HepG2 (cell line): ENCODE measurements around the gene ATP1A1. TPM values are rescaled to one million over a fixed set of nuclear protein-coding genes. Genes with fewer than 3 reads are reported as not detected.

Source experiments
- CCAR2 ChIP-seq: fragments of 200-400 bp; formaldehyde crosslinking; optimal IDR thresholded peaks from 2 replicates; pipeline ENCODE3; 2018; ENCODE audit warnings: low read depth, mild to moderate bottlenecking, low read length, moderate library complexity
- CCDC6 ChIP-seq: sonication (generic); formaldehyde crosslinking; IDR thresholded peaks from 2 replicates; pipeline ENCODE4 v1.8.1; 2022; ENCODE audit warnings: mild to moderate bottlenecking, missing genetic modification reagents, moderate library complexity
- CEBPB ChIP-seq: IDR thresholded peaks from 2 replicates; pipeline ENCODE4 v1.6.1; 2011; ENCODE audit warnings: low read depth, low read length, improper control_type of control experiment, borderline replicate concordance
- FLYWCH1 ChIP-seq: sonication (generic); formaldehyde crosslinking; IDR thresholded peaks from 2 replicates; pipeline ENCODE4 v1.8.1; 2023; ENCODE audit warnings: mild to moderate bottlenecking, missing genetic modification reagents
- KLF16 ChIP-seq, 2 experiments: sonication (generic) in 1 of 2; formaldehyde crosslinking in 1 of 2; IDR thresholded peaks; 2 replicates each; pipeline versions ENCODE4 v1.6.1 to v1.8.0; 2016 to 2023; ENCODE audit warnings: missing genetic modification reagents in 2 of 2, missing compliant biosample characterization in 1 of 2
- RBM22 ChIP-seq: fragments of 200-400 bp; formaldehyde crosslinking; optimal IDR thresholded peaks from 2 replicates; pipeline ENCODE3; 2017; ENCODE audit warnings: mild to moderate bottlenecking, low read length, moderate library complexity
- RBM39 ChIP-seq: fragments of 200-400 bp; formaldehyde crosslinking; IDR thresholded peaks from one replicate; pipeline ENCODE4 v1.6.1; 2018; ENCODE audit warnings: antibody characterized with exemption, mild to moderate bottlenecking, low read depth, low read length; ENCODE audit not compliant: poor library complexity, severe bottlenecking
- TSC22D2 ChIP-seq: sonication (generic); formaldehyde crosslinking; IDR thresholded peaks from 2 replicates; pipeline ENCODE4 v1.5.1; 2020; ENCODE audit warnings: missing genetic modification reagents, mild to moderate bottlenecking, borderline replicate concordance
- ZFAT ChIP-seq: sonication (generic); formaldehyde crosslinking; conservative IDR thresholded peaks from 2 replicates; pipeline ENCODE4 v1.8.1; 2023; ENCODE audit warnings: missing genetic modification reagents, inconsistent platforms
- ZNF30 ChIP-seq: sonication (generic); formaldehyde crosslinking; IDR thresholded peaks from 2 replicates; pipeline ENCODE4 v1.5.0; 2020; ENCODE audit warnings: mild to moderate bottlenecking, missing genetic modification reagents
- ZNF343 ChIP-seq: sonication (generic); formaldehyde crosslinking; IDR thresholded peaks from 2 replicates; pipeline ENCODE4 v1.4.0; 2020; ENCODE audit warnings: mild to moderate bottlenecking, missing genetic modification reagents
- polyA plus RNA-seq, 8 experiments: library from polyadenylated mRNA; depleted of rRNA in 3 of 8; stranded (reverse) in 7 of 8; unstranded in 1 of 8; fragments of >200 nt; fragmentation: Illumina TruSeq in 4 of 8; extraction: Trizol in 4 of 8; gene quantifications; 2 replicates each; pipeline versions ENCODE4 v1.2.1 to v1.2.3, GENCODE V29; 2011 to 2016; ENCODE audit warnings: low read depth in 4 of 8, missing spikeins in 1 of 8, mixed read lengths in 1 of 8; ENCODE audit not compliant: insufficient read depth in 1 of 8
- total RNA-seq, 5 experiments: library from RNA; depleted of rRNA; stranded (reverse); fragments of >200 nt; fragmentation: Illumina TruSeq; extraction: Trizol; gene quantifications; 2 replicates each; pipeline ENCODE4 v1.2.3, GENCODE V29; 2016; ENCODE audit warnings: low read depth in 1 of 5
- TF ChIP-seq, protein P1 (sequence below): sonication (generic); formaldehyde crosslinking; IDR thresholded peaks from 2 replicates; pipeline ENCODE4 v1.4.0; 2020; ENCODE audit warnings: missing genetic modification reagents
- TF ChIP-seq, protein P2 (sequence below): sonication (generic); formaldehyde crosslinking; IDR thresholded peaks from 2 replicates; pipeline ENCODE4 v1.5.0; 2020; ENCODE audit warnings: mild to moderate bottlenecking, missing genetic modification reagents
- TF ChIP-seq, protein P3 (sequence below): sonication (generic); formaldehyde crosslinking; IDR thresholded peaks from 2 replicates; pipeline ENCODE4 v1.9.0; 2021; ENCODE audit warnings: missing genetic modification reagents, borderline replicate concordance
- TF ChIP-seq, protein P4 (sequence below): sonication (generic); formaldehyde crosslinking; IDR thresholded peaks from 2 replicates; pipeline ENCODE4 v1.4.0; 2020; ENCODE audit warnings: mild to moderate bottlenecking, missing genetic modification reagents
- TF ChIP-seq, protein P5 (sequence below): sonication (generic); formaldehyde crosslinking; IDR thresholded peaks from 2 replicates; pipeline ENCODE4; 2020; ENCODE audit warnings: missing genetic modification reagents, mild to moderate bottlenecking, borderline replicate concordance

ATP1A1 gene
- total and polyA plus RNA-seq, 2 of the 13 experiments (the other 11 are each of a cell fraction or from before 2014, with no cell fraction given) = 280 to 705 TPM

- TF ChIP-seq TSC22D2 (CRISPR knock-in tag) (no peak), RBM22 (no peak), ZNF343 (CRISPR knock-in tag) (no peak), ZNF30 (CRISPR knock-in tag) (no peak), CEBPB (no peak), ZFAT (no peak), CCAR2 (no peak), CCDC6 (0 out of 2 replicates have a peak, but pooled peaks have one; percentile 37), KLF16 (CRISPR knock-in tag; IDR thresholded peaks at IDR 0.05) (peak in 1 of 2 experiments; percentile 73; a peak in 1 of 4 replicates), RBM39 (no peak), FLYWCH1 (CRISPR knock-in tag) (no peak)
- TF ChIP-seq, protein P1, sequence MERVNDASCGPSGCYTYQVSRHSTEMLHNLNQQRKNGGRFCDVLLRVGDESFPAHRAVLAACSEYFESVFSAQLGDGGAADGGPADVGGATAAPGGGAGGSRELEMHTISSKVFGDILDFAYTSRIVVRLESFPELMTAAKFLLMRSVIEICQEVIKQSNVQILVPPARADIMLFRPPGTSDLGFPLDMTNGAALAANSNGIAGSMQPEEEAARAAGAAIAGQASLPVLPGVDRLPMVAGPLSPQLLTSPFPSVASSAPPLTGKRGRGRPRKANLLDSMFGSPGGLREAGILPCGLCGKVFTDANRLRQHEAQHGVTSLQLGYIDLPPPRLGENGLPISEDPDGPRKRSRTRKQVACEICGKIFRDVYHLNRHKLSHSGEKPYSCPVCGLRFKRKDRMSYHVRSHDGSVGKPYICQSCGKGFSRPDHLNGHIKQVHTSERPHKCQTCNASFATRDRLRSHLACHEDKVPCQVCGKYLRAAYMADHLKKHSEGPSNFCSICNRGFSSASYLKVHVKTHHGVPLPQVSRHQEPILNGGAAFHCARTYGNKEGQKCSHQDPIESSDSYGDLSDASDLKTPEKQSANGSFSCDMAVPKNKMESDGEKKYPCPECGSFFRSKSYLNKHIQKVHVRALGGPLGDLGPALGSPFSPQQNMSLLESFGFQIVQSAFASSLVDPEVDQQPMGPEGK (CRISPR knock-in tag) = peak; percentile 43; the same call in 1 of the 2 replicates
- TF ChIP-seq, protein P2, sequence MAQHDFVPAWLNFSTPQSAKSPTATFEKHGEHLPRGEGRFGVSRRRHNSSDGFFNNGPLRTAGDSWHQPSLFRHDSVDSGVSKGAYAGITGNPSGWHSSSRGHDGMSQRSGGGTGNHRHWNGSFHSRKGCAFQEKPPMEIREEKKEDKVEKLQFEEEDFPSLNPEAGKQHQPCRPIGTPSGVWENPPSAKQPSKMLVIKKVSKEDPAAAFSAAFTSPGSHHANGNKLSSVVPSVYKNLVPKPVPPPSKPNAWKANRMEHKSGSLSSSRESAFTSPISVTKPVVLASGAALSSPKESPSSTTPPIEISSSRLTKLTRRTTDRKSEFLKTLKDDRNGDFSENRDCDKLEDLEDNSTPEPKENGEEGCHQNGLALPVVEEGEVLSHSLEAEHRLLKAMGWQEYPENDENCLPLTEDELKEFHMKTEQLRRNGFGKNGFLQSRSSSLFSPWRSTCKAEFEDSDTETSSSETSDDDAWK (CRISPR knock-in tag) = no peak
- TF ChIP-seq, protein P3, sequence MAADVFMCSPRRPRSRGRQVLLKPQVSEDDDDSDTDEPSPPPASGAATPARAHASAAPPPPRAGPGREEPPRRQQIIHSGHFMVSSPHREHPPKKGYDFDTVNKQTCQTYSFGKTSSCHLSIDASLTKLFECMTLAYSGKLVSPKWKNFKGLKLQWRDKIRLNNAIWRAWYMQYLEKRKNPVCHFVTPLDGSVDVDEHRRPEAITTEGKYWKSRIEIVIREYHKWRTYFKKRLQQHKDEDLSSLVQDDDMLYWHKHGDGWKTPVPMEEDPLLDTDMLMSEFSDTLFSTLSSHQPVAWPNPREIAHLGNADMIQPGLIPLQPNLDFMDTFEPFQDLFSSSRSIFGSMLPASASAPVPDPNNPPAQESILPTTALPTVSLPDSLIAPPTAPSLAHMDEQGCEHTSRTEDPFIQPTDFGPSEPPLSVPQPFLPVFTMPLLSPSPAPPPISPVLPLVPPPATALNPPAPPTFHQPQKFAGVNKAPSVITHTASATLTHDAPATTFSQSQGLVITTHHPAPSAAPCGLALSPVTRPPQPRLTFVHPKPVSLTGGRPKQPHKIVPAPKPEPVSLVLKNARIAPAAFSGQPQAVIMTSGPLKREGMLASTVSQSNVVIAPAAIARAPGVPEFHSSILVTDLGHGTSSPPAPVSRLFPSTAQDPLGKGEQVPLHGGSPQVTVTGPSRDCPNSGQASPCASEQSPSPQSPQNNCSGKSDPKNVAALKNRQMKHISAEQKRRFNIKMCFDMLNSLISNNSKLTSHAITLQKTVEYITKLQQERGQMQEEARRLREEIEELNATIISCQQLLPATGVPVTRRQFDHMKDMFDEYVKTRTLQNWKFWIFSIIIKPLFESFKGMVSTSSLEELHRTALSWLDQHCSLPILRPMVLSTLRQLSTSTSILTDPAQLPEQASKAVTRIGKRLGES (CRISPR knock-in tag) = no peak
- TF ChIP-seq, protein P4, sequence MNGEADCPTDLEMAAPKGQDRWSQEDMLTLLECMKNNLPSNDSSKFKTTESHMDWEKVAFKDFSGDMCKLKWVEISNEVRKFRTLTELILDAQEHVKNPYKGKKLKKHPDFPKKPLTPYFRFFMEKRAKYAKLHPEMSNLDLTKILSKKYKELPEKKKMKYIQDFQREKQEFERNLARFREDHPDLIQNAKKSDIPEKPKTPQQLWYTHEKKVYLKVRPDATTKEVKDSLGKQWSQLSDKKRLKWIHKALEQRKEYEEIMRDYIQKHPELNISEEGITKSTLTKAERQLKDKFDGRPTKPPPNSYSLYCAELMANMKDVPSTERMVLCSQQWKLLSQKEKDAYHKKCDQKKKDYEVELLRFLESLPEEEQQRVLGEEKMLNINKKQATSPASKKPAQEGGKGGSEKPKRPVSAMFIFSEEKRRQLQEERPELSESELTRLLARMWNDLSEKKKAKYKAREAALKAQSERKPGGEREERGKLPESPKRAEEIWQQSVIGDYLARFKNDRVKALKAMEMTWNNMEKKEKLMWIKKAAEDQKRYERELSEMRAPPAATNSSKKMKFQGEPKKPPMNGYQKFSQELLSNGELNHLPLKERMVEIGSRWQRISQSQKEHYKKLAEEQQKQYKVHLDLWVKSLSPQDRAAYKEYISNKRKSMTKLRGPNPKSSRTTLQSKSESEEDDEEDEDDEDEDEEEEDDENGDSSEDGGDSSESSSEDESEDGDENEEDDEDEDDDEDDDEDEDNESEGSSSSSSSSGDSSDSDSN (CRISPR knock-in tag) = peak; percentile 71
- TF ChIP-seq, protein P5, sequence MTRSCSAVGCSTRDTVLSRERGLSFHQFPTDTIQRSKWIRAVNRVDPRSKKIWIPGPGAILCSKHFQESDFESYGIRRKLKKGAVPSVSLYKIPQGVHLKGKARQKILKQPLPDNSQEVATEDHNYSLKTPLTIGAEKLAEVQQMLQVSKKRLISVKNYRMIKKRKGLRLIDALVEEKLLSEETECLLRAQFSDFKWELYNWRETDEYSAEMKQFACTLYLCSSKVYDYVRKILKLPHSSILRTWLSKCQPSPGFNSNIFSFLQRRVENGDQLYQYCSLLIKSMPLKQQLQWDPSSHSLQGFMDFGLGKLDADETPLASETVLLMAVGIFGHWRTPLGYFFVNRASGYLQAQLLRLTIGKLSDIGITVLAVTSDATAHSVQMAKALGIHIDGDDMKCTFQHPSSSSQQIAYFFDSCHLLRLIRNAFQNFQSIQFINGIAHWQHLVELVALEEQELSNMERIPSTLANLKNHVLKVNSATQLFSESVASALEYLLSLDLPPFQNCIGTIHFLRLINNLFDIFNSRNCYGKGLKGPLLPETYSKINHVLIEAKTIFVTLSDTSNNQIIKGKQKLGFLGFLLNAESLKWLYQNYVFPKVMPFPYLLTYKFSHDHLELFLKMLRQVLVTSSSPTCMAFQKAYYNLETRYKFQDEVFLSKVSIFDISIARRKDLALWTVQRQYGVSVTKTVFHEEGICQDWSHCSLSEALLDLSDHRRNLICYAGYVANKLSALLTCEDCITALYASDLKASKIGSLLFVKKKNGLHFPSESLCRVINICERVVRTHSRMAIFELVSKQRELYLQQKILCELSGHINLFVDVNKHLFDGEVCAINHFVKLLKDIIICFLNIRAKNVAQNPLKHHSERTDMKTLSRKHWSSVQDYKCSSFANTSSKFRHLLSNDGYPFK (CRISPR knock-in tag) = no peak
These were observed at the start of gene ATP1A1 (continued) for GRCh38 chr1:116372651-116373430.
